HCT116 (cell line): ENCODE results near the gene CIITA. TPM values are rescaled to one million over a fixed set of nuclear protein-coding genes. Genes with fewer than 3 reads are reported as not detected.

Source experiments
- ATAC-seq: fragments of 200-7000 bp; cut with Tn5 transposase; 2 replicates; pipeline ENCODE4 v1.9.1; 2020; ENCODE audit warnings: mild to moderate bottlenecking, moderate library complexity
- BruUV-seq: library from RNA; stranded (reverse); fragments of 400-500 nt; replicated peaks from 2 replicates; lab custom pipeline; 2021; lab: Mats Ljungman, UMichigan
- CTCF ChIA-PET: fragments of 300-600 bp; sonication (Branson Sonifier 250); formaldehyde crosslinking; loops from one replicate; lab custom pipeline; 2021; ENCODE audit warnings: antibody characterized with exemption; lab: Charles Lee
- POLR2A ChIA-PET: fragments of 300-600, 350-600 bp; sonication (Branson Sonifier 250); formaldehyde crosslinking; loops from one replicate; lab custom pipeline; 2021; ENCODE audit warnings: antibody characterized with exemption; lab: Charles Lee
- RAD21 ChIA-PET, 2 experiments: fragments of 300-600 bp; sonication (Branson Sonifier 250); formaldehyde crosslinking; loops; one replicate each; lab custom pipeline; 2023; ENCODE audit warnings: low total read pairs in 2 of 2; ENCODE audit not compliant: uncharacterized antibody in 2 of 2, unreplicated experiment in 2 of 2, low non-redundant PET in 1 of 2; lab: Charles Lee
- DNase-seq: peaks from one replicate; pipeline ENCODE4 v3.0.0-alpha.2; 2010; ENCODE audit warnings: low read depth, low spot score
- H2AFZ ChIP-seq: fragments of 200-600 bp; shearing (Covaris generic), sonication (generic); 2 replicates; pipeline ENCODE4 v1.6.1; 2017; ENCODE audit warnings: low read depth, mixed run types, mixed read lengths, antibody characterized with exemption, low read length; ENCODE audit not compliant: poor library complexity, severe bottlenecking
- H3K27ac ChIP-seq: 2 replicates; pipeline ENCODE4 v1.5.1; 2012; ENCODE audit warnings: low read depth, low read length
- H3K27me3 ChIP-seq: fragments of 200-600 bp; sonication (generic); 2 replicates; pipeline ENCODE4 v1.6.1; 2016; ENCODE audit warnings: mixed run types, low read length, mixed read lengths; ENCODE audit not compliant: insufficient read depth
- H3K36me3 ChIP-seq, 2 experiments: fragments of 200-500 bp in 1 of 2; fragments of 200-600 bp in 1 of 2; sonication (Bioruptor generic) in 1 of 2; sonication (generic) in 1 of 2; 2 replicates each; pipeline versions ENCODE4 v1.5.1 to v1.6.1; 2014 to 2016; ENCODE audit warnings: low read length in 2 of 2, inconsistent platforms in 1 of 2, mixed read lengths in 1 of 2, mixed run types in 1 of 2; ENCODE audit not compliant: insufficient read depth in 2 of 2, control insufficient read depth in 1 of 2
- H3K4me1 ChIP-seq, 2 experiments: fragments of 200-600 bp in 1 of 2; sonication (generic) in 1 of 2; 2 replicates each; pipeline versions ENCODE4 v1.5.1 to v1.6.1; 2012 to 2017; ENCODE audit warnings: low read length in 2 of 2, inconsistent platforms in 1 of 2, mild to moderate bottlenecking in 1 of 2, mixed read lengths in 1 of 2, mixed run types in 1 of 2, moderate library complexity in 1 of 2; ENCODE audit not compliant: insufficient read depth in 2 of 2, control insufficient read depth in 1 of 2
- H3K4me2 ChIP-seq: fragments of 200-600 bp; sonication (generic); 2 replicates; pipeline ENCODE4 v1.6.1; 2017; ENCODE audit warnings: mixed run types, low read length, mixed read lengths
- H3K4me3 ChIP-seq, 2 experiments: fragments of 200-600 bp in 1 of 2; sonication (generic) in 1 of 2; replicated peaks in 1 of 2; 2 replicates each; pipeline ENCODE4 v1.5.1; 2011 to 2016; ENCODE audit warnings: low read length in 2 of 2, control low read depth in 1 of 2, low read depth in 1 of 2, mild to moderate bottlenecking in 1 of 2, mixed read lengths in 1 of 2, mixed run types in 1 of 2
- H3K79me2 ChIP-seq: fragments of 200-600 bp; sonication (generic); 2 replicates; pipeline ENCODE4 v1.6.1; 2017; ENCODE audit warnings: mild to moderate bottlenecking, mixed run types, low read length, moderate library complexity, mixed read lengths; ENCODE audit not compliant: insufficient read depth
- H3K9ac ChIP-seq: fragments of 200-600 bp; sonication (generic); 2 replicates; pipeline ENCODE4 v1.6.1; 2016; ENCODE audit warnings: low read length, mixed read lengths
- H3K9me2 ChIP-seq: fragments of 200-600 bp; sonication (generic), shearing (Covaris generic); 2 replicates; pipeline ENCODE4 v1.6.1; 2017; ENCODE audit warnings: mixed run types, mild to moderate bottlenecking, moderate library complexity; ENCODE audit not compliant: insufficient read depth
- H3K9me3 ChIP-seq, 2 experiments: fragments of 200-500 bp in 1 of 2; fragments of 200-600 bp in 1 of 2; sonication (Bioruptor generic) in 1 of 2; sonication (generic) in 1 of 2; 2 replicates each; pipeline ENCODE4 v1.6.1; 2014 to 2017; ENCODE audit warnings: low read length in 2 of 2, mixed read lengths in 2 of 2, inconsistent platforms in 1 of 2, low read depth in 1 of 2, mild to moderate bottlenecking in 1 of 2, mixed run types in 1 of 2, moderate library complexity in 1 of 2; ENCODE audit not compliant: control insufficient read depth in 1 of 2, insufficient read depth in 1 of 2
- H4K20me1 ChIP-seq: fragments of 200-600 bp; sonication (generic), shearing (Covaris generic); 2 replicates; pipeline ENCODE4 v1.6.1; 2017; ENCODE audit warnings: mixed run types, mild to moderate bottlenecking, moderate library complexity; ENCODE audit not compliant: insufficient read depth
- ELF1 ChIP-seq: IDR thresholded peaks from 2 replicates; pipeline ENCODE4 v1.6.1; 2012; ENCODE audit warnings: low read depth, borderline replicate concordance
- MAX ChIP-seq: IDR thresholded peaks from 2 replicates; pipeline ENCODE4 v1.6.1; 2012
- POLR2AphosphoS5 ChIP-seq: IDR thresholded peaks from 2 replicates; pipeline ENCODE4 v1.6.1; 2011; ENCODE audit warnings: mild to moderate bottlenecking, low read depth, low read length, moderate library complexity
- SIN3A ChIP-seq: IDR thresholded peaks from 2 replicates; pipeline ENCODE4 v1.6.1; 2012; ENCODE audit warnings: low read depth
- YY1 ChIP-seq: IDR thresholded peaks from 2 replicates; pipeline ENCODE4 v1.6.1; 2011; ENCODE audit warnings: low read length, low read depth, moderate library complexity, mild to moderate bottlenecking; ENCODE audit not compliant: insufficient replicate concordance; ENCODE audit errors: extremely low read depth
- ZNF274 ChIP-seq: fragments of 200-500 bp; sonication (Bioruptor generic); IDR thresholded peaks from 2 replicates; pipeline ENCODE4 v1.6.1; 2014; ENCODE audit warnings: mild to moderate bottlenecking, low read depth, low read length, inconsistent platforms
- intact Hi-C: fragments of 100-400 bp; cut with micrococcal nuclease; formaldehyde crosslinking; loops from 2 replicates; pipeline ENCODE4 v1.10.0; 2022
- total RNA-seq: library from RNA; stranded (reverse); gene quantifications from one replicate; pipeline ENCODE4 v1.2.1, GENCODE V29; 2021; ENCODE audit not compliant: unreplicated experiment
- TF ChIP-seq, protein P1 (sequence below): IDR thresholded peaks from 2 replicates; pipeline ENCODE4 v1.6.1; 2011; ENCODE audit warnings: mild to moderate bottlenecking, low read length, moderate library complexity; ENCODE audit not compliant: insufficient replicate concordance; ENCODE audit errors: extremely low read depth

Gene CIITA
- total RNA-seq, 1 experiment from 2014 or later = 0.25 TPM

- intact Hi-C loops = no loop called here
- ChIA-PET RAD21 (no interaction called here), CTCF (no interaction called here), POLR2A (no interaction called here)
- Histone ChIP-seq H3K4me3 (no peak overlapping the region), H3K9me2 (no peaks in the 10 kb centered on the region), H3K9ac (no peak overlapping the region), H3K79me2 (peaks cover 73% of the 10 kb centered on the region), H3K9me3 (no peaks in the 10 kb centered on the region), H3K4me2 (no peak overlapping the region), H3K27me3 (no peaks in the 10 kb centered on the region), H3K27ac (no peak overlapping the region), H2AFZ (no peak overlapping the region), H3K4me1 (no peaks in the 10 kb centered on the region), H3K36me3 (peaks cover 12 to 39% of the 10 kb centered on the region in 2 experiments; a peak in 3 of 4 replicates), H4K20me1 (0 out of 2 replicates have a peak, but pooled peaks cover 7% of the 10 kb centered on the region)
- ATAC-seq (no peak), DNase-seq (no peak)
- no peak for TF ChIP-seq POLR2AphosphoS5
- TF ChIP-seq, protein P1, sequence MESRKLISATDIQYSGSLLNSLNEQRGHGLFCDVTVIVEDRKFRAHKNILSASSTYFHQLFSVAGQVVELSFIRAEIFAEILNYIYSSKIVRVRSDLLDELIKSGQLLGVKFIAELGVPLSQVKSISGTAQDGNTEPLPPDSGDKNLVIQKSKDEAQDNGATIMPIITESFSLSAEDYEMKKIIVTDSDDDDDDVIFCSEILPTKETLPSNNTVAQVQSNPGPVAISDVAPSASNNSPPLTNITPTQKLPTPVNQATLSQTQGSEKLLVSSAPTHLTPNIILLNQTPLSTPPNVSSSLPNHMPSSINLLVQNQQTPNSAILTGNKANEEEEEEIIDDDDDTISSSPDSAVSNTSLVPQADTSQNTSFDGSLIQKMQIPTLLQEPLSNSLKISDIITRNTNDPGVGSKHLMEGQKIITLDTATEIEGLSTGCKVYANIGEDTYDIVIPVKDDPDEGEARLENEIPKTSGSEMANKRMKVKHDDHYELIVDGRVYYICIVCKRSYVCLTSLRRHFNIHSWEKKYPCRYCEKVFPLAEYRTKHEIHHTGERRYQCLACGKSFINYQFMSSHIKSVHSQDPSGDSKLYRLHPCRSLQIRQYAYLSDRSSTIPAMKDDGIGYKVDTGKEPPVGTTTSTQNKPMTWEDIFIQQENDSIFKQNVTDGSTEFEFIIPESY = no peak
- no peak for TF ChIP-seq ELF1
- no peak for TF ChIP-seq ZNF274
- TF ChIP-seq YY1 = no peak
- no peak for TF ChIP-seq SIN3A
- no peak for TF ChIP-seq MAX
- no TSS peak for BruUV-seq
Measured at GRCh38 chr16:10934325-10935107, 57.5 kb downstream of the CIITA start.
